ENCODE measurements around the gene LUZP1. TPM values are rescaled to one million over a fixed set of nuclear protein-coding genes. Genes with fewer than 3 reads are reported as not detected.
A peak's percentile ranks its signal among the peaks of the same experiment; 100 is the strongest.

The LUZP1 gene
- total and polyA plus RNA-seq, 10 of the 15 experiments (the other 5 are each of a cell fraction or from before 2014, with no cell fraction given): 11.3 to 28.2 (median 17.3) TPM

DNA sequence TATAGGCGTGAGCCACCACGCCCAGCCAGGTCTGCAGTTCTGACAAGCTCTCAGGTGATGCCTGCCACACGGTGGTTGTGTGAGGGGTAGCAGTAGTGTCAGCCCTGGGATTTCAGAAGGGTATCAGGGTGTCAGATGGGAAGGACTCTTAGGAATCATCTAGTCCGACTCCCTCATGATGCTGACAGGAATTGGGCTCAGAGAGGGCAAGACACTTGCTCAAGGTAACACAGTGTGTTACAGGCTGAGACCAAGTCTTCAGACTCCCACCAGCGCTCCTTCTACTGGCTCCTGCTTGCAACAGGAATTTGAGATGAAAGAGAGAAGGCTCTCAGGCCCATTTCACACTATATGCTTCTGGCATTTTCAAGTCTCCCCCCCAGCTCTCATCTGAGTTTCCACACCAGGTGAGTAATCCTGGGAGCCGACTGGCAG is 41.7 kb upstream of the LUZP1 start:
- H3K9ac ChIP-seq (ENCODE audit: control insufficient read depth, insufficient read depth, low read length): no peak overlapping the region
- H3K36me3 ChIP-seq (ENCODE audit: control insufficient read depth in 2 of 2, insufficient read depth in 2 of 2, low read length in 1 of 2): no peaks in the 10 kb centered on the region
- 28% methylated on average over 6 of the region's 6 CpGs for WGBS (ENCODE audit: insufficient coverage, insufficient replicate concordance, low lambda C conversion rate, missing lambda C conversion rate)
- H3K4me3 ChIP-seq: no peak overlapping the region
- no peaks in the 10 kb centered on the region for H3K9me3 ChIP-seq (replicated peaks; ENCODE audit: control insufficient read depth, insufficient read depth, low read length)
- ATAC-seq (peak; percentile 54; the same call in 2 of the 3 replicates), FAIRE-seq (no peak), DNase-seq (ENCODE audit: low read depth, low spot score) (no peak)
- no peak overlapping the region for H3K4me2 ChIP-seq (ENCODE audit: control insufficient read depth, insufficient read depth)
- no peak overlapping the region for H3K27ac ChIP-seq (ENCODE audit: control insufficient read depth, insufficient read depth)
- peaks cover 3% of the 10 kb centered on the region for H3K4me1 ChIP-seq (ENCODE audit: control insufficient read depth, insufficient read depth, low read length)
- H2AFZ ChIP-seq (ENCODE audit: control insufficient read depth, low read depth, low read length): no peak overlapping the region
- ChIA-PET CTCF (interaction anchor here (1.0 to 2.8 kb wide), 6 partner anchors 10 to 233 kb away, joined by 3 to 10 read pairs (median 4); no protein-coding TSS in a partner anchor), POLR2A (no interaction called here), SMC1A (ENCODE audit: uncharacterized antibody, unreplicated experiment) (interaction anchor here (0.7 to 1.4 kb wide), 3 partner anchors 8 to 97 kb away, joined by 3 to 4 read pairs (median 4); no protein-coding TSS in a partner anchor), RAD21 (ENCODE audit: unreplicated experiment) (no interaction called here)
- intact Hi-C loops (cut with micrococcal nuclease; ENCODE audit: unreplicated experiment) (loop anchor here (10.0 kb wide), 1 partner anchor 64 kb away; no protein-coding TSS in a partner anchor), in situ Hi-C loops (cut with MboI) (no loop called here)
- BruUV-seq (replicated peaks): no TSS peak
- H3K79me2 ChIP-seq (ENCODE audit: control insufficient read depth, insufficient read depth, low read length): no peaks in the 10 kb centered on the region
- H4K20me1 ChIP-seq (ENCODE audit: control insufficient read depth, insufficient read depth): no peaks in the 10 kb centered on the region
- peaks cover 0 to 1% of the 10 kb centered on the region in 2 experiments; a peak in 1 of 4 replicates for H3K27me3 ChIP-seq (replicated peaks in 1 of 2; ENCODE audit: control insufficient read depth in 2 of 2, insufficient read depth in 2 of 2, low read length in 1 of 2)
- TF ChIP-seq BCLAF1 (IDR thresholded peaks at IDR 0.05): no peak
- TF ChIP-seq STAT3 (IDR thresholded peaks at IDR 0.05; ENCODE audit: low read depth, low read length): no peak
- no peak for TF ChIP-seq MEF2B (IDR thresholded peaks at IDR 0.05; ENCODE audit: partially characterized antibody, poor library complexity, severe bottlenecking)
- no peak for TF ChIP-seq NFYB (IDR thresholded peaks at IDR 0.05; ENCODE audit: insufficient read depth, low read depth, low read length)
- TF ChIP-seq SREBF1 (IDR thresholded peaks at IDR 0.05; ENCODE audit: low read length): no peak
- TF ChIP-seq RAD21 (IDR thresholded peaks at IDR 0.05; ENCODE audit: insufficient read depth, low read depth, low read length): peak; percentile 22; the same call in 1 of the 2 replicates
- TF ChIP-seq, protein P1, sequence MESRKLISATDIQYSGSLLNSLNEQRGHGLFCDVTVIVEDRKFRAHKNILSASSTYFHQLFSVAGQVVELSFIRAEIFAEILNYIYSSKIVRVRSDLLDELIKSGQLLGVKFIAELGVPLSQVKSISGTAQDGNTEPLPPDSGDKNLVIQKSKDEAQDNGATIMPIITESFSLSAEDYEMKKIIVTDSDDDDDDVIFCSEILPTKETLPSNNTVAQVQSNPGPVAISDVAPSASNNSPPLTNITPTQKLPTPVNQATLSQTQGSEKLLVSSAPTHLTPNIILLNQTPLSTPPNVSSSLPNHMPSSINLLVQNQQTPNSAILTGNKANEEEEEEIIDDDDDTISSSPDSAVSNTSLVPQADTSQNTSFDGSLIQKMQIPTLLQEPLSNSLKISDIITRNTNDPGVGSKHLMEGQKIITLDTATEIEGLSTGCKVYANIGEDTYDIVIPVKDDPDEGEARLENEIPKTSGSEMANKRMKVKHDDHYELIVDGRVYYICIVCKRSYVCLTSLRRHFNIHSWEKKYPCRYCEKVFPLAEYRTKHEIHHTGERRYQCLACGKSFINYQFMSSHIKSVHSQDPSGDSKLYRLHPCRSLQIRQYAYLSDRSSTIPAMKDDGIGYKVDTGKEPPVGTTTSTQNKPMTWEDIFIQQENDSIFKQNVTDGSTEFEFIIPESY (IDR thresholded peaks at IDR 0.05): no peak
- TF ChIP-seq, protein P2, sequence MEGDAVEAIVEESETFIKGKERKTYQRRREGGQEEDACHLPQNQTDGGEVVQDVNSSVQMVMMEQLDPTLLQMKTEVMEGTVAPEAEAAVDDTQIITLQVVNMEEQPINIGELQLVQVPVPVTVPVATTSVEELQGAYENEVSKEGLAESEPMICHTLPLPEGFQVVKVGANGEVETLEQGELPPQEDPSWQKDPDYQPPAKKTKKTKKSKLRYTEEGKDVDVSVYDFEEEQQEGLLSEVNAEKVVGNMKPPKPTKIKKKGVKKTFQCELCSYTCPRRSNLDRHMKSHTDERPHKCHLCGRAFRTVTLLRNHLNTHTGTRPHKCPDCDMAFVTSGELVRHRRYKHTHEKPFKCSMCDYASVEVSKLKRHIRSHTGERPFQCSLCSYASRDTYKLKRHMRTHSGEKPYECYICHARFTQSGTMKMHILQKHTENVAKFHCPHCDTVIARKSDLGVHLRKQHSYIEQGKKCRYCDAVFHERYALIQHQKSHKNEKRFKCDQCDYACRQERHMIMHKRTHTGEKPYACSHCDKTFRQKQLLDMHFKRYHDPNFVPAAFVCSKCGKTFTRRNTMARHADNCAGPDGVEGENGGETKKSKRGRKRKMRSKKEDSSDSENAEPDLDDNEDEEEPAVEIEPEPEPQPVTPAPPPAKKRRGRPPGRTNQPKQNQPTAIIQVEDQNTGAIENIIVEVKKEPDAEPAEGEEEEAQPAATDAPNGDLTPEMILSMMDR (IDR thresholded peaks at IDR 0.05 in 2 of 3, conservative IDR thresholded peaks at IDR 0.05 in 1 of 3; ENCODE audit: control insufficient read depth in 2 of 3, extremely low read depth in 1 of 3, insufficient read depth in 1 of 3, low read depth in 3 of 3, low read length in 3 of 3): 0 out of 6 replicates have a peak, but pooled peaks of 1 of the 3 experiments have one; percentile 2
- TF ChIP-seq POLR2AphosphoS5 (IDR thresholded peaks at IDR 0.05; ENCODE audit: low read length): no peak
- TF ChIP-seq CBFB (IDR thresholded peaks at IDR 0.05; ENCODE audit: low read depth): no peak
- TF ChIP-seq BHLHE40 (IDR thresholded peaks at IDR 0.05; ENCODE audit: borderline replicate concordance in 1 of 2, low read depth in 2 of 2, low read length in 1 of 2): no peak
- TF ChIP-seq, protein P3, sequence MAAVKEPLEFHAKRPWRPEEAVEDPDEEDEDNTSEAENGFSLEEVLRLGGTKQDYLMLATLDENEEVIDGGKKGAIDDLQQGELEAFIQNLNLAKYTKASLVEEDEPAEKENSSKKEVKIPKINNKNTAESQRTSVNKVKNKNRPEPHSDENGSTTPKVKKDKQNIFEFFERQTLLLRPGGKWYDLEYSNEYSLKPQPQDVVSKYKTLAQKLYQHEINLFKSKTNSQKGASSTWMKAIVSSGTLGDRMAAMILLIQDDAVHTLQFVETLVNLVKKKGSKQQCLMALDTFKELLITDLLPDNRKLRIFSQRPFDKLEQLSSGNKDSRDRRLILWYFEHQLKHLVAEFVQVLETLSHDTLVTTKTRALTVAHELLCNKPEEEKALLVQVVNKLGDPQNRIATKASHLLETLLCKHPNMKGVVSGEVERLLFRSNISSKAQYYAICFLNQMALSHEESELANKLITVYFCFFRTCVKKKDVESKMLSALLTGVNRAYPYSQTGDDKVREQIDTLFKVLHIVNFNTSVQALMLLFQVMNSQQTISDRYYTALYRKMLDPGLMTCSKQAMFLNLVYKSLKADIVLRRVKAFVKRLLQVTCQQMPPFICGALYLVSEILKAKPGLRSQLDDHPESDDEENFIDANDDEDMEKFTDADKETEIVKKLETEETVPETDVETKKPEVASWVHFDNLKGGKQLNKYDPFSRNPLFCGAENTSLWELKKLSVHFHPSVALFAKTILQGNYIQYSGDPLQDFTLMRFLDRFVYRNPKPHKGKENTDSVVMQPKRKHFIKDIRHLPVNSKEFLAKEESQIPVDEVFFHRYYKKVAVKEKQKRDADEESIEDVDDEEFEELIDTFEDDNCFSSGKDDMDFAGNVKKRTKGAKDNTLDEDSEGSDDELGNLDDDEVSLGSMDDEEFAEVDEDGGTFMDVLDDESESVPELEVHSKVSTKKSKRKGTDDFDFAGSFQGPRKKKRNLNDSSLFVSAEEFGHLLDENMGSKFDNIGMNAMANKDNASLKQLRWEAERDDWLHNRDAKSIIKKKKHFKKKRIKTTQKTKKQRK (IDR thresholded peaks at IDR 0.05; ENCODE audit: low read depth, low read length): no peak
- TF ChIP-seq GATAD2B (conservative IDR thresholded peaks at IDR 0.05; ENCODE audit: low read depth): no peak

Measured in GM12878 (cell line).